Esophagus squamous epithelium (tissue), 4 donors: ENCODE data around the gene PRSS2.

Source experiments
- CTCF ChIP-seq, 6 experiments: fragments of 450-650 bp in 4 of 6; fragments of 200-600 bp in 2 of 6; sonication (generic) in 2 of 6; IDR thresholded peaks; one replicate each; pipeline ENCODE4 v1.5.1; 2016 to 2019; ENCODE audit warnings: antibody characterized with exemption in 6 of 6, mild to moderate bottlenecking in 4 of 6, moderate library complexity in 4 of 6
- POLR2A ChIP-seq, 4 donors: fragments of 450-650 bp; IDR thresholded peaks; one replicate each; pipeline ENCODE4 v1.6.1; 2017; ENCODE audit warnings: antibody characterized with exemption in 4 of 4, mild to moderate bottlenecking in 4 of 4, moderate library complexity in 3 of 4

DNA sequence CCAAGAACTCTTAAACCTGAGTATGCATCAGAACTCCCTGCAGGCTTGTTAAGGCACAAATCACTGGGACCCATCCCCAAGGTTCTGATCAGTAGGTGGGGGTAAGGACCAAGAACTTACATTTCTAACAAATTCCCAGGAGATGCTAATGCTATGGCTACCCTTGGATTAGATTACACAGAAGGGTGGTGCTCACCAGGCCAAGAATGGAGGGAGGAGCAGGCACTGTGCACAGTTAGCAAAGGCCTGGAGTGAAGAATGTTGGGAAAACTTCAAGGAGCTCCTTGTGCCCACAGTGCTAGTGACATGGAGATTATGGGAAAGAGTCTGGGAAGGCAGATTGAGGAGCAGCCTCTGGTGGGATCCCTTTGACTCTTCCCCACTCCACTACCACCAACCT lies 1.9 kb downstream of the PRSS2 start:
- TF ChIP-seq POLR2A (IDR thresholded peaks at IDR 0.05) (no peak), CTCF (IDR thresholded peaks at IDR 0.05) (no peak)
